H1 (cell line): Measurements from ENCODE around the gene FOLR1. TPM values are rescaled to one million over a fixed set of nuclear protein-coding genes. Genes with fewer than 3 reads are reported as not detected.

Experiments
- CTCF ChIA-PET: fragments of 300-600 bp; sonication (Branson Sonifier 250); formaldehyde crosslinking; loops from one replicate; lab custom pipeline; 2021; ENCODE audit not compliant: partially characterized antibody; lab: Charles Lee
- POLR2A ChIA-PET: fragments of 300-600 bp; sonication (Branson Sonifier 250); formaldehyde crosslinking; loops from one replicate; lab custom pipeline; 2021; ENCODE audit warnings: inconsistent platforms; ENCODE audit not compliant: partially characterized antibody; lab: Charles Lee
- DNase-seq, 2 experiments: peaks; one replicate each; pipeline versions ENCODE4 v3.0.0 to v3.0.0-alpha.2; 2010 to 2022; ENCODE audit warnings: low spot score in 2 of 2, low read depth in 1 of 2, mixed read lengths in 1 of 2
- FAIRE-seq: peaks from 2 replicates; lab custom pipeline; 2011; peaks lifted over from hg19 to GRCh38; lab: Jason Lieb, UNC
- H2AFZ ChIP-seq: 2 replicates; pipeline ENCODE4 v1.8.1; 2012; ENCODE audit warnings: low read length, inconsistent platforms
- H2AK5ac ChIP-seq: 2 replicates; pipeline ENCODE4 v1.6.1; 2013; ENCODE audit warnings: low read depth, low read length
- H2BK120ac ChIP-seq: replicated peaks from 2 replicates; pipeline ENCODE3; 2013; ENCODE audit warnings: low read depth, low read length, inconsistent platforms
- H2BK12ac ChIP-seq: 2 replicates; pipeline ENCODE4 v1.6.1; 2013; ENCODE audit warnings: low read depth, low read length
- H2BK15ac ChIP-seq: 2 replicates; pipeline ENCODE4 v1.6.1; 2013; ENCODE audit warnings: low read length
- H2BK20ac ChIP-seq: 2 replicates; pipeline ENCODE4 v1.6.1; 2013; ENCODE audit warnings: low read length
- H2BK5ac ChIP-seq: 2 replicates; pipeline ENCODE4 v1.6.1; 2013; ENCODE audit warnings: low read depth, low read length
- H3K14ac ChIP-seq: 2 replicates; pipeline ENCODE4 v1.6.1; 2013; ENCODE audit warnings: inconsistent platforms; ENCODE audit not compliant: insufficient read length
- H3K18ac ChIP-seq: 2 replicates; pipeline ENCODE4 v1.6.1; 2013; ENCODE audit warnings: low read length; ENCODE audit errors: extremely low read depth
- H3K23ac ChIP-seq: 2 replicates; pipeline ENCODE4 v1.6.1; 2013; ENCODE audit warnings: inconsistent platforms; ENCODE audit not compliant: insufficient read length
- H3K23me2 ChIP-seq: 2 replicates; pipeline ENCODE4 v1.6.1; 2013; ENCODE audit warnings: low read depth, low read length
- H3K27ac ChIP-seq: 2 replicates; pipeline ENCODE4 v1.6.1; 2011; ENCODE audit warnings: low read depth, low read length, inconsistent platforms
- H3K27me3 ChIP-seq, 4 experiments: replicated peaks in 1 of 4; 1 replicate in 1 of 4; 2 replicates in 3 of 4; pipeline versions ENCODE4 v1.6.1 to v1.8.1; 2011 to 2013; ENCODE audit warnings: low read length in 3 of 4, mild to moderate bottlenecking in 3 of 4, inconsistent platforms in 2 of 4, mixed read lengths in 2 of 4, moderate library complexity in 1 of 4; ENCODE audit not compliant: control insufficient read depth in 3 of 4, insufficient read depth in 3 of 4; ENCODE audit errors: extremely low read depth in 1 of 4
- H3K36me3 ChIP-seq, 4 experiments: 2 replicates each; pipeline versions ENCODE4 v1.6.1 to v1.8.1; 2011 to 2013; ENCODE audit warnings: mild to moderate bottlenecking in 4 of 4, low read length in 3 of 4, moderate library complexity in 2 of 4, control low read depth in 1 of 4, inconsistent platforms in 1 of 4; ENCODE audit not compliant: insufficient read depth in 4 of 4, control insufficient read depth in 2 of 4
- H3K4ac ChIP-seq: replicated peaks from 2 replicates; pipeline ENCODE3; 2013; ENCODE audit warnings: low read length, low read depth, mixed read lengths, inconsistent platforms; ENCODE audit not compliant: insufficient read length
- H3K4me1 ChIP-seq, 4 experiments: replicated peaks in 1 of 4; 1 replicate in 1 of 4; 2 replicates in 3 of 4; pipeline versions ENCODE4 v1.6.1 to v1.8.1; 2011 to 2013; ENCODE audit warnings: low read length in 3 of 4, inconsistent platforms in 2 of 4, mixed read lengths in 1 of 4; ENCODE audit not compliant: insufficient read depth in 4 of 4, control insufficient read depth in 3 of 4
- H3K4me2 ChIP-seq, 2 experiments: 2 replicates each; pipeline versions ENCODE4 v1.6.1 to v1.8.1; 2011 to 2013; ENCODE audit warnings: low read depth in 2 of 2, low read length in 2 of 2, control low read depth in 1 of 2, inconsistent platforms in 1 of 2, mild to moderate bottlenecking in 1 of 2; ENCODE audit not compliant: insufficient read depth in 1 of 2
- H3K4me3 ChIP-seq, 4 experiments: fragments of 200-600, 300-600 bp in 1 of 4; sonication (generic), shearing (Covaris generic), sonication (Bioruptor Twin) in 1 of 4; 2 replicates each; pipeline versions ENCODE4 v1.5.1 to v1.8.1; 2011 to 2016; ENCODE audit warnings: low read length in 4 of 4, low read depth in 3 of 4, control low read depth in 2 of 4, inconsistent platforms in 2 of 4, mild to moderate bottlenecking in 2 of 4, mixed read lengths in 1 of 4, moderate library complexity in 1 of 4; ENCODE audit not compliant: insufficient read depth in 2 of 4; ENCODE audit errors: extremely low read depth in 1 of 4
- H3K56ac ChIP-seq: replicated peaks from 2 replicates; pipeline ENCODE3; 2013; ENCODE audit warnings: low read depth, mild to moderate bottlenecking, mixed read lengths, low read length, inconsistent platforms; ENCODE audit not compliant: insufficient read length
- H3K79me1 ChIP-seq: 2 replicates; pipeline ENCODE4 v1.6.1; 2013; ENCODE audit warnings: low read depth, low read length, control low read depth
- H3K79me2 ChIP-seq, 2 experiments: 2 replicates each; pipeline versions ENCODE4 v1.6.1 to v1.8.1; 2012 to 2013; ENCODE audit warnings: low read length in 2 of 2, mild to moderate bottlenecking in 2 of 2, inconsistent platforms in 1 of 2; ENCODE audit not compliant: insufficient read depth in 2 of 2, control insufficient read depth in 1 of 2
- H3K9ac ChIP-seq, 4 experiments: replicated peaks in 1 of 4; 1 replicate in 1 of 4; 2 replicates in 3 of 4; pipeline versions ENCODE4 v1.6.1 to v1.8.1; 2011 to 2013; ENCODE audit warnings: low read depth in 3 of 4, low read length in 3 of 4, control low read depth in 2 of 4, mild to moderate bottlenecking in 2 of 4, moderate library complexity in 2 of 4, inconsistent platforms in 1 of 4; ENCODE audit errors: extremely low read depth in 1 of 4
- H3K9me3 ChIP-seq, 2 experiments: 2 replicates each; pipeline versions ENCODE4 v1.6.1 to v1.8.1; 2012 to 2013; ENCODE audit warnings: mild to moderate bottlenecking in 2 of 2, moderate library complexity in 2 of 2, control low read depth in 1 of 2, inconsistent platforms in 1 of 2, low read depth in 1 of 2, low read length in 1 of 2, mixed read lengths in 1 of 2; ENCODE audit not compliant: insufficient read depth in 2 of 2
- H4K20me1 ChIP-seq, 2 experiments: replicated peaks in 1 of 2; 2 replicates each; pipeline versions ENCODE3 to v1.8.1; 2011 to 2013; ENCODE audit warnings: inconsistent platforms in 2 of 2, low read length in 2 of 2, mild to moderate bottlenecking in 1 of 2; ENCODE audit not compliant: insufficient read depth in 2 of 2, control insufficient read depth in 1 of 2
- H4K5ac ChIP-seq: 2 replicates; pipeline ENCODE4 v1.6.1; 2013; ENCODE audit warnings: low read length, low read depth, mixed read lengths, inconsistent platforms; ENCODE audit not compliant: insufficient read length
- H4K8ac ChIP-seq: 2 replicates; pipeline ENCODE4 v1.8.0; 2013; ENCODE audit warnings: mild to moderate bottlenecking, moderate library complexity, low read length, inconsistent platforms; ENCODE audit not compliant: insufficient read depth; ENCODE audit errors: extremely low read depth
- H4K91ac ChIP-seq: replicated peaks from 2 replicates; pipeline ENCODE3; 2013; ENCODE audit warnings: low read length, mixed read lengths, inconsistent platforms; ENCODE audit not compliant: insufficient read length
- ATF3 ChIP-seq: IDR thresholded peaks from 2 replicates; pipeline ENCODE4 v1.6.1; 2011; ENCODE audit warnings: low read depth, mild to moderate bottlenecking, low read length; ENCODE audit not compliant: insufficient read depth
- WGBS, 2 experiments: shearing (Covaris generic) in 1 of 2; methylation state at CpG; one replicate each; pipeline versions ENCODE4 v1.1.6 to v1.1.7; 2013 to 2015; ENCODE audit warnings: low lambda C conversion rate in 2 of 2, mixed read lengths in 2 of 2, inconsistent platforms in 1 of 2, low coverage in 1 of 2, missing lambda C conversion rate in 1 of 2; ENCODE audit not compliant: insufficient replicate concordance in 2 of 2, insufficient coverage in 1 of 2, insufficient read length in 1 of 2; ENCODE audit errors: extremely low coverage in 1 of 2, missing lambda C conversion rate in 1 of 2; 5-methylcytosine and 5-hydroxymethylcytosine counted together
- polyA plus RNA-seq, 7 experiments: library from polyadenylated mRNA; depleted of rRNA in 3 of 7; stranded (reverse) in 5 of 7; unstranded in 2 of 7; fragments of >200 nt in 5 of 7; fragments of 200-250 nt in 2 of 7; gene quantifications; 1 replicate in 5 of 7; 2 replicates in 1 of 7; 4 replicates in 1 of 7; pipeline versions ENCODE4 v1.2.1 to v1.2.3, GENCODE V29; 2011 to 2013; ENCODE audit warnings: missing spikeins in 2 of 7, mixed read lengths in 2 of 7
- total RNA-seq: library from RNA; stranded (reverse); fragmentation: NEBNext Ultra II Directional; extraction: Animal tissue kit (Norgen Biotek cat#: 25700); gene quantifications from 2 replicates; pipeline ENCODE4 v1.2.1, GENCODE V29; 2021

Gene FOLR1
- total and polyA plus RNA-seq, 2 of the 8 experiments (the other 6 are each of a cell fraction or from before 2014, with no cell fraction given), result 1.3 TPM; not detected in 1

GRCh38 chr11:72229925-72230763, 38.2 kb downstream of the FOLR1 start:
- no peak overlapping the region for H3K27ac ChIP-seq
- H3K79me1 ChIP-seq, result peaks cover 10% of the 10 kb centered on the region
- H3K23me2 ChIP-seq, result peaks cover 8% of the 10 kb centered on the region
- H2BK5ac ChIP-seq, result no peak overlapping the region
- POLR2A ChIA-PET, result interaction anchor here (0.9 to 9.9 kb wide), 3 partner anchors 8 to 286 kb away, joined by 3 to 160 read pairs (median 3); partner anchors contain the start of gene ANAPC15
- CTCF ChIA-PET, result interaction anchor here (0.6 to 8.3 kb wide), 8 partner anchors 6 to 253 kb away, joined by 3 to 72 read pairs (median 3); no protein-coding TSS in a partner anchor
- no peak overlapping the region for H4K5ac ChIP-seq
- no peak for DNase-seq
- no peak overlapping the region for H3K4ac ChIP-seq
- no peak overlapping the region for H2AFZ ChIP-seq
- no peak overlapping the region for H2BK120ac ChIP-seq
- H3K4me1 ChIP-seq, result peaks cover 0 to 5% (median 3%) of the 10 kb centered on the region in 4 experiments; a peak in 4 of 7 replicates
- no peak overlapping the region for H3K9ac ChIP-seq
- TF ChIP-seq ATF3, result no peak
- TF ChIP-seq, all 59 proteins: peak for 0
- H3K56ac ChIP-seq, result no peak overlapping the region
- peaks cover 0 to 9% of the 10 kb centered on the region in 2 experiments; a peak in 2 of 4 replicates for H3K79me2 ChIP-seq
- no peaks in the 10 kb centered on the region for H3K27me3 ChIP-seq
- H3K14ac ChIP-seq, result no peak overlapping the region
- peaks cover 13 to 25% of the 10 kb centered on the region in 2 experiments for H4K20me1 ChIP-seq
- H4K8ac ChIP-seq, result no peak overlapping the region
- H3K18ac ChIP-seq, result no peak overlapping the region
- no peaks in the 10 kb centered on the region for H3K9me3 ChIP-seq
- H4K91ac ChIP-seq, result no peak overlapping the region
- no peak overlapping the region for H2BK20ac ChIP-seq
- no peak overlapping the region for H2BK12ac ChIP-seq
- no peak overlapping the region for H3K23ac ChIP-seq
- peaks cover 25 to 64% (median 52%) of the 10 kb centered on the region in 4 experiments for H3K36me3 ChIP-seq
- H2AK5ac ChIP-seq, result no peak overlapping the region
- no peak for FAIRE-seq
- H2BK15ac ChIP-seq, result no peak overlapping the region
- 95% methylated on average over 18 of the region's 21 CpGs; no CpG with 5 or more reads in 1 of the 2 experiments for WGBS, 2 experiments
- H3K4me3 ChIP-seq, result no peak overlapping the region
- no peak overlapping the region for H3K4me2 ChIP-seq
